ENCODE measurements around the gene GSS. TPM values are rescaled to one million over a fixed set of nuclear protein-coding genes. Genes with fewer than 3 reads are reported as not detected.

The GSS gene
- total and polyA plus RNA-seq, 2 of the 8 experiments (the other 6 are each of a cell fraction or from before 2014, with no cell fraction given), result 34.6 to 43.2 TPM

DNA sequence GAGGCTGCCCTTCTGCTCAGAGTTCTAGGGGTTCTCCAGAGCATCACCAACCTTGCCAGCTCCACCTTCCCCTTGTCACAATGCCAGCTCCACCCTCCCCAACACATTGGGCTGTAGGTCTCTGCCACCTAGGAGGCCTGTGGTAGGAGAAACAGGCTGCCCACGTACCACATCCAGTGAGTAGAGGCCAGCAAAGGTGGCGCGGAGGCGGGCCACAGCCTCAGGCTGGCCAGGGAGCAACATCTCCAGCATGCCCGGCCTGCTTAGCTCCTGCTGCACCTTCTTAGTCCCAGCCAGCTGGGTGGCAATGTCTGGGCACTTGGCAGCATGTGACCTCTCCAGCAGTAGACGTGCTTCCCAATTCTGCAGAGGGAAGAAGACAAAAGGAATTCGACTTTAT lies 23.8 kb downstream of the GSS start:
- FAIRE-seq, result no peak
- POLR2A ChIA-PET (ENCODE audit: partially characterized antibody), result no interaction called here
- 91% methylated on average over 7 of the region's 7 CpGs; no CpG with 5 or more reads in 1 of the 2 experiments for WGBS, 2 experiments (ENCODE audit: extremely low coverage in 1 of 2, insufficient coverage in 1 of 2, insufficient read length in 1 of 2, insufficient replicate concordance in 2 of 2, low coverage in 1 of 2, low lambda C conversion rate in 2 of 2, missing lambda C conversion rate in 1 of 2)
- TF ChIP-seq SIX5 (IDR thresholded peaks at IDR 0.05; ENCODE audit: low read depth, low read length) (no peak), CTBP2 (IDR thresholded peaks at IDR 0.05; ENCODE audit: borderline replicate concordance, insufficient read depth, insufficient read length, low read length) (no peak), SRF (IDR thresholded peaks at IDR 0.05; ENCODE audit: low read depth, low read length) (no peak), CEBPB (IDR thresholded peaks at IDR 0.05; ENCODE audit: low read depth, low read length) (no peak), TAF7 (optimal IDR thresholded peaks at IDR 0.05; ENCODE audit: borderline replicate concordance, low read depth, low read length) (no peak), HDAC6 (IDR thresholded peaks at IDR 0.05; ENCODE audit: low read depth, low read length) (no peak), SP1 (IDR thresholded peaks at IDR 0.05; ENCODE audit: low read depth, low read length) (no peak), POLR2A (IDR thresholded peaks at IDR 0.05; ENCODE audit: control extremely low read depth in 1 of 2, low read depth in 2 of 2, low read length in 2 of 2) (no peak), RXRA (IDR thresholded peaks at IDR 0.05; ENCODE audit: insufficient read depth, low read depth, low read length) (no peak), FOSL1 (IDR thresholded peaks at IDR 0.05; ENCODE audit: insufficient read depth, low read depth, low read length) (no peak), SAP30 (IDR thresholded peaks at IDR 0.05; ENCODE audit: insufficient read depth, insufficient replicate concordance, low read length) (no peak), NANOG (IDR thresholded peaks at IDR 0.05; ENCODE audit: insufficient read depth, low read depth, low read length, poor library complexity, severe bottlenecking) (no peak), TBP (IDR thresholded peaks at IDR 0.05; ENCODE audit: low read depth, low read length) (no peak), POU5F1 (IDR thresholded peaks at IDR 0.05; ENCODE audit: low read depth, low read length) (no peak)
- TF ChIP-seq, protein P1, sequence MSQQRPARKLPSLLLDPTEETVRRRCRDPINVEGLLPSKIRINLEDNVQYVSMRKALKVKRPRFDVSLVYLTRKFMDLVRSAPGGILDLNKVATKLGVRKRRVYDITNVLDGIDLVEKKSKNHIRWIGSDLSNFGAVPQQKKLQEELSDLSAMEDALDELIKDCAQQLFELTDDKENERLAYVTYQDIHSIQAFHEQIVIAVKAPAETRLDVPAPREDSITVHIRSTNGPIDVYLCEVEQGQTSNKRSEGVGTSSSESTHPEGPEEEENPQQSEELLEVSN (IDR thresholded peaks at IDR 0.05), result no peak

More for the DNA sequence above, 23.8 kb downstream of the GSS start:
- H3K4me1 ChIP-seq (replicated peaks in 1 of 4; ENCODE audit: control insufficient read depth in 3 of 4, insufficient read depth in 4 of 4, low read length in 3 of 4), result no peaks in the 10 kb centered on the region
- CTCF ChIA-PET (ENCODE audit: partially characterized antibody), result interaction anchor here (0.6 to 1.1 kb wide), 3 partner anchors 9 to 67 kb away, joined by 4 read pairs; no protein-coding TSS in a partner anchor
- no peak overlapping the region for H3K9ac ChIP-seq (replicated peaks in 1 of 4; ENCODE audit: extremely low read depth in 1 of 4, low read depth in 3 of 4, low read length in 3 of 4)
- no peaks in the 10 kb centered on the region; the same call in 1 of the 2 replicates for H3K23me2 ChIP-seq (ENCODE audit: low read depth, low read length)
- no peak overlapping the region for H4K91ac ChIP-seq (replicated peaks; ENCODE audit: insufficient read length, low read length)
- no peaks in the 10 kb centered on the region for H3K79me1 ChIP-seq (ENCODE audit: low read depth, low read length)
- H3K4me3 ChIP-seq (ENCODE audit: extremely low read depth in 1 of 4, insufficient read depth in 2 of 4, low read depth in 3 of 4, low read length in 4 of 4), result no peak overlapping the region
- no peaks in the 10 kb centered on the region for H3K27me3 ChIP-seq (replicated peaks in 1 of 4; ENCODE audit: control insufficient read depth in 3 of 4, extremely low read depth in 1 of 4, insufficient read depth in 3 of 4, low read length in 3 of 4)
- H2AFZ ChIP-seq (ENCODE audit: low read length), result no peak overlapping the region
- H2BK20ac ChIP-seq (ENCODE audit: low read length), result no peak overlapping the region
- no peak overlapping the region for H2AK5ac ChIP-seq (ENCODE audit: low read depth, low read length)
- no peak overlapping the region for H4K8ac ChIP-seq (ENCODE audit: extremely low read depth, insufficient read depth, low read length)
- H2BK5ac ChIP-seq (ENCODE audit: low read depth, low read length), result no peak overlapping the region
- no peak overlapping the region for H4K5ac ChIP-seq (ENCODE audit: insufficient read length, low read depth, low read length)
- H3K18ac ChIP-seq (ENCODE audit: extremely low read depth, low read length), result no peak overlapping the region
- H3K14ac ChIP-seq (ENCODE audit: insufficient read length), result no peak overlapping the region
- H3K23ac ChIP-seq (ENCODE audit: insufficient read length), result no peak overlapping the region
- no peaks in the 10 kb centered on the region for H3K79me2 ChIP-seq (ENCODE audit: control insufficient read depth in 1 of 2, insufficient read depth in 2 of 2, low read length in 2 of 2)
- H3K4ac ChIP-seq (replicated peaks; ENCODE audit: insufficient read length, low read depth, low read length), result no peak overlapping the region
- H2BK120ac ChIP-seq (replicated peaks; ENCODE audit: low read depth, low read length), result no peak overlapping the region
- no peak overlapping the region for H3K56ac ChIP-seq (replicated peaks; ENCODE audit: insufficient read length, low read depth, low read length)
- H3K36me3 ChIP-seq (ENCODE audit: control insufficient read depth in 2 of 4, insufficient read depth in 4 of 4, low read length in 3 of 4), result peaks cover 0 to 10% (median 2%) of the 10 kb centered on the region in 4 experiments; a peak in 4 of 8 replicates
- no peak for DNase-seq (ENCODE audit: low read depth in 1 of 2, low spot score in 2 of 2)
- no peaks in the 10 kb centered on the region; a peak in 1 of 4 replicates for H3K9me3 ChIP-seq (ENCODE audit: insufficient read depth in 2 of 2, low read depth in 1 of 2, low read length in 1 of 2)
- no peak overlapping the region for H3K4me2 ChIP-seq (ENCODE audit: insufficient read depth in 1 of 2, low read depth in 2 of 2, low read length in 2 of 2)
- no peaks in the 10 kb centered on the region for H4K20me1 ChIP-seq (replicated peaks in 1 of 2; ENCODE audit: control insufficient read depth in 1 of 2, insufficient read depth in 2 of 2, low read length in 2 of 2)
- no peak overlapping the region for H3K27ac ChIP-seq (ENCODE audit: low read depth, low read length)
- no peak overlapping the region for H2BK15ac ChIP-seq (ENCODE audit: low read length)
- H2BK12ac ChIP-seq (ENCODE audit: low read depth, low read length), result no peak overlapping the region

All from H1 (cell line).